Psoas muscle (tissue), 8 donors: ENCODE data around the gene C22orf31. TPM values are rescaled to one million over a fixed set of nuclear protein-coding genes. Genes with fewer than 3 reads are reported as not detected.

Experiments used
- ATAC-seq, 4 donors: fragments of 200-7000 bp; cut with Tn5 transposase; one replicate each; pipeline ENCODE4 v1.9.1; 2020; ENCODE audit warnings: moderate library complexity in 3 of 4, mild to moderate bottlenecking in 2 of 4
- DNase-seq, 2 donors: peaks; one replicate each; pipeline ENCODE4 v3.0.0-alpha.2; 2020
- H3K27ac ChIP-seq: fragments of 200-600 bp; one replicate; pipeline ENCODE4 v1.8.0; 2022
- H3K27me3 ChIP-seq, 3 donors: fragments of 200-600 bp in 1 of 3; one replicate each; pipeline versions ENCODE4 v1.6.1 to v1.8.0; 2013 to 2022; ENCODE audit warnings: low read length in 2 of 3, mild to moderate bottlenecking in 2 of 3, moderate library complexity in 1 of 3; ENCODE audit not compliant: insufficient read depth in 3 of 3
- H3K36me3 ChIP-seq, 2 donors: fragments of 200-600 bp in 1 of 2; one replicate each; pipeline versions ENCODE4 v1.6.1 to v1.8.0; 2013 to 2022; ENCODE audit warnings: low read depth in 1 of 2, mild to moderate bottlenecking in 1 of 2, moderate library complexity in 1 of 2; ENCODE audit not compliant: insufficient read depth in 1 of 2
- H3K4me1 ChIP-seq: fragments of 200-600 bp; one replicate; pipeline ENCODE4 v1.8.0; 2022
- H3K4me3 ChIP-seq: fragments of 200-600 bp; one replicate; pipeline ENCODE4 v1.8.0; 2022; ENCODE audit warnings: mild to moderate bottlenecking
- H3K9me3 ChIP-seq: fragments of 200-600 bp; one replicate; pipeline ENCODE4 v1.8.0; 2022
- WGBS, 3 donors: extraction: QIAGEN DNeasy Blood & Tissue Kit; methylation state at CpG; one replicate each; pipeline versions ENCODE4 v1.1.6 to v1.1.7; 2013; 5-methylcytosine and 5-hydroxymethylcytosine counted together
- intact Hi-C, 2 donors: fragments of 100-400 bp; cut with DNase I; formaldehyde crosslinking; loops; one replicate each; pipeline versions ENCODE4 v1.11.0 to v1.14.2; 2022
- polyA plus RNA-seq, 3 donors: library from polyadenylated mRNA; stranded (reverse); fragments of 200-250 nt; gene quantifications; one replicate each; pipeline ENCODE4 v1.2.3, GENCODE V29; 2013
- total RNA-seq, 4 donors: library from RNA; stranded (reverse); fragmentation: NEBNext Ultra II Directional in 2 of 4; extraction: Animal tissue kit (Norgen Biotek cat#: 25700) in 2 of 4; gene quantifications; one replicate each; pipeline versions ENCODE4 v1.2.1 to v1.2.4, GENCODE V29; 2021 to 2023
- TF ChIP-seq, protein P1 (sequence below): fragments of 200-600 bp; IDR thresholded peaks from one replicate; pipeline ENCODE4 v1.8.0; 2022; ENCODE audit warnings: antibody characterized with exemption
- donor health status: healthy with polysubstance abuse.
- donor health status: DM: no; HTN: no; CAD: no; lungs with moderate emphysema.
- donor health status: Bipolar disorder and iron deficiency.
- donor health status: healthy.
- donor health status: DM: yes; HTN: yes; CAD: no.
- donor health status: DM: no; HTN: no; CAD: no.
- donor health status: DM: no; HTN: no; CAD: no.
- donor health status: DM: yes; HTN: yes; CAD: no.

The C22orf31 gene
- total and polyA plus RNA-seq, 7 donors, result not detected

DNA sequence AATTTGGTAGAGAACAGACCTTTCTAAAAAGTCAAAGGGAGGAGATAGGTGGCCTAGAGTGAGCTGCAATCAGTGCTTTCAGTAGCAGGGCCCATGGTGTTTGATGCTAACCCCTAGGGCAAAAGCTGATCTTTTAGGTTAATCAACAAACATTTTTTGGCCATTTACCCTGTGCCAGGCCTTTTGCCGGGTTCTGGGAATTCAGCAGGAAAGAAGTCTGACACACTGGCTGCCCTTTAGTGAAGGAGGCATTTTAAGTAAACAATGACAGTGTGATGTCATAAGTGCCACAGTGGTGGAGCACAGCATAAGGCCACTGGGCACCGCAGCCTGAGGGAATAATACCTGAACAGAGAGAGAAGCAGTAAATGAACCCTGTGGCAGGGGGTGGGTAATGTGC, 29.0 kb downstream of the C22orf31 start:
- ATAC-seq, result no peak
- intact Hi-C loops, result loop anchor here in 1 of 2 donors (10.0 kb wide), 2 partner anchors 148 to 428 kb away; partner anchors contain the start of gene ZNRF3
- 65 to 79% (median 66%) methylated on average over 2 of the region's 2 CpGs for WGBS, 3 donors

DNA sequence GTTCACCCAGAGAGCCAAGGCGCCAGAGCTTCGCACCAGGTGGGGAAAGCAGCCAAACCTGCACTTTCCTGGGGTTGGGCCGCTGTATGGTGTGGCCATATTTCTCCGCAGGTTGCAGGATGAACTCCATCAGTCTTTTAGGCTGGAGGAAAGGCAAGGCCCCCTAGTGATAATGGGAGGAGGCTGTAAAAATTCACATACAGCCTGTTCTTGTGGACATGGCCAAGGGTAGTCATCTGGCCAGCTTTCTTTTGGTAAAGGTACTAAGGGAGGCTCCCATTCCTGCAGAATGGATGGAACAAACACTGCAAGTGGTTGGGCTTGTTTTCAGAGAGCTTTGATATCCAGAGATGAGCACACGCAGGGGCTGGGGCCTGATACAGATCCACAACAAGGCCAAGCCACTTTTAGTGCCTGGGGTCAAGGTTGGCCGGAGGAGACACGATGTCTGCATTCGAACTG, 29.6 kb downstream of the C22orf31 start:
- Histone ChIP-seq H3K4me3 (peak overlapping the region; percentile 64), H3K27ac (peak overlapping the region; percentile 87), H3K4me1 (peaks cover 39% of the 10 kb centered on the region), H3K27me3 (no peaks in the 10 kb centered on the region), H3K36me3 (no peaks in the 10 kb centered on the region), H3K9me3 (no peaks in the 10 kb centered on the region)
- TF ChIP-seq, protein P1, sequence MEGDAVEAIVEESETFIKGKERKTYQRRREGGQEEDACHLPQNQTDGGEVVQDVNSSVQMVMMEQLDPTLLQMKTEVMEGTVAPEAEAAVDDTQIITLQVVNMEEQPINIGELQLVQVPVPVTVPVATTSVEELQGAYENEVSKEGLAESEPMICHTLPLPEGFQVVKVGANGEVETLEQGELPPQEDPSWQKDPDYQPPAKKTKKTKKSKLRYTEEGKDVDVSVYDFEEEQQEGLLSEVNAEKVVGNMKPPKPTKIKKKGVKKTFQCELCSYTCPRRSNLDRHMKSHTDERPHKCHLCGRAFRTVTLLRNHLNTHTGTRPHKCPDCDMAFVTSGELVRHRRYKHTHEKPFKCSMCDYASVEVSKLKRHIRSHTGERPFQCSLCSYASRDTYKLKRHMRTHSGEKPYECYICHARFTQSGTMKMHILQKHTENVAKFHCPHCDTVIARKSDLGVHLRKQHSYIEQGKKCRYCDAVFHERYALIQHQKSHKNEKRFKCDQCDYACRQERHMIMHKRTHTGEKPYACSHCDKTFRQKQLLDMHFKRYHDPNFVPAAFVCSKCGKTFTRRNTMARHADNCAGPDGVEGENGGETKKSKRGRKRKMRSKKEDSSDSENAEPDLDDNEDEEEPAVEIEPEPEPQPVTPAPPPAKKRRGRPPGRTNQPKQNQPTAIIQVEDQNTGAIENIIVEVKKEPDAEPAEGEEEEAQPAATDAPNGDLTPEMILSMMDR, result no peak
- DNase-seq, result no peak
- intact Hi-C loops, result loop anchor here in 1 of 2 donors (10.0 kb wide), 2 partner anchors 147 to 427 kb away; partner anchors contain the start of gene ZNRF3
- 80 to 88% (median 83%) methylated on average over 8 of the region's 8 CpGs for WGBS, 3 donors
- no peak for ATAC-seq

More for the DNA sequence above, 29.0 kb downstream of the C22orf31 start:
- H3K4me1 ChIP-seq, result peaks cover 39% of the 10 kb centered on the region
- H3K9me3 ChIP-seq, result no peaks in the 10 kb centered on the region
- peak overlapping the region; percentile 87 for H3K27ac ChIP-seq
- no peak overlapping the region for H3K4me3 ChIP-seq
- TF ChIP-seq, protein P1, result no peak
- no peak for DNase-seq
- no peaks in the 10 kb centered on the region for H3K27me3 ChIP-seq
- H3K36me3 ChIP-seq, result no peaks in the 10 kb centered on the region

GRCh38 chr22:29031227-29032011, 30.2 kb downstream of the C22orf31 start:
- intact Hi-C loops, result loop anchor here in 1 of 2 donors (2.0 to 10.0 kb wide), 3 partner anchors 113 to 427 kb away; partner anchors contain the start of gene ZNRF3
- ATAC-seq (peak; percentile 88 to 91 (median 90)), DNase-seq (peak; percentile 68 to 70)
- H3K27me3 ChIP-seq, result no peaks in the 10 kb centered on the region
- H3K36me3 ChIP-seq, result no peaks in the 10 kb centered on the region
- peak overlapping the region; percentile 64 for H3K4me3 ChIP-seq
- 56 to 62% (median 59%) methylated on average over 18 of the region's 18 CpGs for WGBS, 3 donors
- H3K4me1 ChIP-seq, result peaks cover 39% of the 10 kb centered on the region
- no peaks in the 10 kb centered on the region for H3K9me3 ChIP-seq
- peak overlapping the region; percentile 87 for H3K27ac ChIP-seq
- TF ChIP-seq, protein P1, result peak; percentile 14

DNA sequence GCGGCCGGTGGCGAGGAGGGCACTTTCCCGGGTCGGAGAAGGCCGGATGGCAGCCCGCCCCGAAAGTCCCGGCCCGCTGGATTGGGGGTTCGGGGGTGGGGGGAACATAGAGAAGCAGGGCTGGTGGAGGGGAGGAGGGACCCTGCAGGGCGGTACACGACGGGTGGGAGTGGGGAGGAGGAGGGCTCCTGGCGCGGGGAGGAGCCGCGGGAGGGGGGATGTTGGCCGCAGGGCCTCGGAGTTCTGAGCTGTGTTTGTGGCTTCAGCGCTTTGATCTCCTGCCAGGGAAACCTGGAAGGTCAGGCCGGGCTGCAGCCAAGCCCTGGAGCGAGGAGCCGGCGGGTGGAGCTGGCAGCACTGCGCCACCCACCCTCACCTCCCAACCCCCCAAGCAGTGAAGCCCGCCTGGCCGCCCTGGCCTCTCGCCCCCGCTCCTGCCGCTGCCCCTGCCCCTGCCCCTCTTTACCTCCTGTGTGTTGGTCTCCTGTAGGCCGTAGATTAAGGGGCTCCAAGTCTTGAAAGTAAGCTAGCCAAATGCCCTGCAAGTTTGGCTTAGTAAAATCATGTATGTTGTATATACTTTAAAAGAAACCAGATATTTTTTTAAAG, 30.9 kb downstream of the C22orf31 start:
- TF ChIP-seq, protein P1, result no peak
- peak overlapping the region; percentile 87 for H3K27ac ChIP-seq
- no peaks in the 10 kb centered on the region for H3K9me3 ChIP-seq
- peak; percentile 77 to 83 for DNase-seq
- H3K4me1 ChIP-seq, result peaks cover 39% of the 10 kb centered on the region
- no peaks in the 10 kb centered on the region for H3K36me3 ChIP-seq
- H3K27me3 ChIP-seq, result no peaks in the 10 kb centered on the region
- peak; percentile 90 to 91 (median 91) for ATAC-seq
- peak overlapping the region; percentile 64 for H3K4me3 ChIP-seq
- WGBS, 3 donors, result 11 to 24% (median 14%) methylated on average over 24 to 32 of the region's 32 CpGs
- intact Hi-C loops, result loop anchor here in 1 of 2 donors (2.0 to 10.0 kb wide), 3 partner anchors 112 to 426 kb away; partner anchors contain the start of gene ZNRF3
